Activated T-helper 1 cell treated with anti-CD3 and anti-CD28 coated beads, Interleukin-12 subunit alpha, Interleukin-12 subunit beta, Interleukin-2, Interleukin-4 antibody, amounts not matched to agents 30 ng/mL and 10 ng/mL and 1 ng/mL, durations not matched to agents 14 hours and 24 hours and 36 hours (primary cell): ENCODE measurements around the gene PDZD4. TPM values are rescaled to one million over a fixed set of nuclear protein-coding genes. Genes with fewer than 3 reads are reported as not detected.
"Not testable (repeated sequence)": the region's sequence is repeated elsewhere in the genome, so short reads cannot be mapped to it uniquely, and the experiment has no call there.

Experiments
- DNase-seq: peaks from one replicate; pipeline ENCODE4 v3.0.0; 2021; ENCODE audit warnings: low spot score
- H3K27ac Mint-ChIP-seq: one replicate; pipeline ENCODE4 v1.8.0; 2021; ENCODE audit warnings: mild to moderate bottlenecking, mixed read lengths
- H3K27me3 Mint-ChIP-seq: one replicate; pipeline ENCODE4 v1.8.0; 2022; ENCODE audit warnings: mild to moderate bottlenecking, moderate library complexity, mixed read lengths; ENCODE audit not compliant: insufficient read depth
- H3K36me3 Mint-ChIP-seq: one replicate; pipeline ENCODE4 v1.8.0; 2021; ENCODE audit warnings: low read depth, mixed read lengths
- H3K4me1 Mint-ChIP-seq: one replicate; pipeline ENCODE4 v1.8.0; 2021; ENCODE audit warnings: low read depth, mixed read lengths
- H3K4me3 Mint-ChIP-seq: one replicate; pipeline ENCODE4 v1.8.0; 2021; ENCODE audit warnings: mild to moderate bottlenecking, moderate library complexity, mixed read lengths
- H3K9me3 Mint-ChIP-seq: one replicate; pipeline ENCODE4 v1.8.0; 2021; ENCODE audit warnings: mixed read lengths
- intact Hi-C: fragments of 100-400 bp; cut with micrococcal nuclease; formaldehyde crosslinking; loops from one replicate; pipeline ENCODE4 v1.15.1; 2024
- total RNA-seq: library from RNA; stranded (reverse); gene quantifications from 2 replicates; pipeline ENCODE4 v1.2.3, GENCODE V29; 2022

Gene PDZD4
- total RNA-seq, 1 donor from 2014 or later, result 0.44 TPM

DNA sequence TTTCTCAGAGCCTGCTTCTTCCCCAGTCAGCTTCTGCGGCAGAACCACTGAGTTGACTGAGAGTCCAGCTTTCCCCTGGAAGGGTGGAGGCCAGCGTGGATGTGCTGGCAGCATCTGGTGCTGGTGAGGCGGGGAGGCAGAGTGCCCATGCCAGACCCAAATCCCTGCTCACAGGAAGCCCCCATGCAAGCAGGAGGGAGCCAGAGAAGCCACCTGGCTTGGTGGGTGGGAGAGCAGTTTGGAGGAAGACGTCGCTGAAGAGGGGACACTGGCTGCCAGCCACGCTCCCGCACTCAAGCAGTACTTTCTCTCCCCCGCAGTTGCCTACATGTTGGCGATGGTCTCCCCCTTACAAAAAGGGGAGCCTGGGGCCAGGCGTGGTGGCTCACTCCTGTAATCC, 6.0 kb downstream of the PDZD4 start:
- DNase-seq, result no peak
- Mint-ChIP-seq H3K4me3 (no peak overlapping the region), H3K4me1 (peaks cover 9% of the 10 kb centered on the region), H3K27me3 (peaks cover 27% of the 10 kb centered on the region), H3K27ac (no peak overlapping the region), H3K9me3 (no peaks in the 10 kb centered on the region), H3K36me3 (no peaks in the 10 kb centered on the region)
- intact Hi-C loops, result no loop called here

DNA sequence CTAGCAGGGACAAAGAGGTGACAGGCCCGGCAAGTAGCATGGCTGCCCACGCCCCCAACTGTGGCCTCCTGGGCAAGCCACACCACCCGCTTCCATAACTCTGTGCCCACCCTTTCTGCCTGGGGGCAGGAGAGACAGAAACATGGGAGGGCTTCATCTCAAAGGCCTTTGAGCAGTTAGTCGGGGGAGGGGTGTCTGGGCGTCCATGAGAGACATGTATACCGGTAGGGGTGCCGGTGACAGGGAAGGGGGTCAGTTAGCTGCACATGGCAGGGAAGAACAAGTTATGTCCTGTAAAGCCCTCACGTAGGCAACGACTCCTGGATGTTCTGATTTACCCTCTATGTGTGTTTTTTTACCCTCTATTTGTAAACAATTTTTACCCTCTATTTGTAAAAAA, 9.3 kb downstream of the PDZD4 start:
- Mint-ChIP-seq H3K4me3 (no peak overlapping the region), H3K4me1 (peaks cover 23% of the 10 kb centered on the region), H3K27me3 (peaks cover 21% of the 10 kb centered on the region), H3K36me3 (no peaks in the 10 kb centered on the region), H3K9me3 (no peaks in the 10 kb centered on the region), H3K27ac (no peak overlapping the region)
- intact Hi-C loops, result no loop called here
- no peak for DNase-seq

DNA sequence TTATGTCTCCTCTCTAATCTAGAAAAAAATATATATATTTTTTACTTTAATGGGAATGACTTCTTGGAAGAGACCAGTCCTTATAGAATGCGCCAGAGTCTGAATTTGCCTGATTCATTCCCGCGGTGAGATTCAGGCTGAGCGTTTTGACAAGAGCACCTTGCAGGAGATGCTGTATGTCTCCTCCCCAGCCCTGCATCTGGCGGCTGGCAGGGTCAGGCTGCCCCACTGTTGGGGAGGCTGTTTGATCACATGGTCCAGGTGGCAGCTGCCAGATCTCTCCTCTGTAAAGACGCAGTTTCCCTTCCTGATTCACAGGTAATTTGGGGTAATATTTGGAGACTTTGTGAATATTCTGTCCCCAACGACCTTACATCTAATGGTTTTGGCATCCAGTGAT, 9.7 kb downstream of the PDZD4 start:
- Mint-ChIP-seq H3K27ac (no peak overlapping the region), H3K4me3 (no peak overlapping the region), H3K9me3 (no peaks in the 10 kb centered on the region), H3K36me3 (no peaks in the 10 kb centered on the region), H3K27me3 (peaks cover 21% of the 10 kb centered on the region), H3K4me1 (peaks cover 23% of the 10 kb centered on the region)
- intact Hi-C loops, result no loop called here
- DNase-seq, result no peak

DNA sequence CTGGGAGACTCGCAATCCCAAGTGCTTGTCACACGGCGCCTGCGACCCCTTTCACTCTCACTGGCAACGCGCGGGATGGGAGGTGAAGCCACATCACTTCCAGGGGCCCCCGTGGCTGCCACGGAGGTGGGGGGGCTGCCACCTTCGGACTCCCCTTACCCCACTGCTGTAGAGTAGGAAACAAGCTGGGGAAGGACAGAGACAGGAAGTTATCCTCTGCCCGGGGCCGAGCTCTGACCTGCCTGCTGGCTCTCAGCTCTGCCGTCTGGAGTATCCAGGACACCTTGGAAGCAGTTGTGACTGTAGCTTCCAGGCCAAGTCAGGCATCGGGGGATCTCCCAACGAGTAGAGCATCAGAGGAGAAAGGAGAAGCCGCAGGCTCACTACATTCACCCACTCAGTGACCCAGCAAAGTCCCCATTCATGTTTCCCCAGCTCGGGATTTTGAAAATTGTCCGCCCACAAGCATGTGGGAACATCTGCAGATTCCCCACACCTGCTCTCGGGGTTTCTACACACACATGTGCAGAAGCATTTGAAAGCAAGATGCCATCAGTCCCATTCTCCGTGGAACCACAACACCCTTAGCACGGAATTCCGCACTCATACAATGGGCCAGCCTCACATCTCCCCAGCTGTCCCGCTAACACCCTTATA, 10.8 kb downstream of the PDZD4 start:
- intact Hi-C loops, result loop anchor here (5.0 kb wide), 1 partner anchor 58 kb away; no protein-coding TSS in a partner anchor
- Mint-ChIP-seq H3K4me1 (peaks cover 23% of the 10 kb centered on the region), H3K9me3 (no peaks in the 10 kb centered on the region), H3K4me3 (no peak overlapping the region), H3K36me3 (no peaks in the 10 kb centered on the region), H3K27ac (no peak overlapping the region), H3K27me3 (peaks cover 18% of the 10 kb centered on the region)
- DNase-seq, result no peak

DNA sequence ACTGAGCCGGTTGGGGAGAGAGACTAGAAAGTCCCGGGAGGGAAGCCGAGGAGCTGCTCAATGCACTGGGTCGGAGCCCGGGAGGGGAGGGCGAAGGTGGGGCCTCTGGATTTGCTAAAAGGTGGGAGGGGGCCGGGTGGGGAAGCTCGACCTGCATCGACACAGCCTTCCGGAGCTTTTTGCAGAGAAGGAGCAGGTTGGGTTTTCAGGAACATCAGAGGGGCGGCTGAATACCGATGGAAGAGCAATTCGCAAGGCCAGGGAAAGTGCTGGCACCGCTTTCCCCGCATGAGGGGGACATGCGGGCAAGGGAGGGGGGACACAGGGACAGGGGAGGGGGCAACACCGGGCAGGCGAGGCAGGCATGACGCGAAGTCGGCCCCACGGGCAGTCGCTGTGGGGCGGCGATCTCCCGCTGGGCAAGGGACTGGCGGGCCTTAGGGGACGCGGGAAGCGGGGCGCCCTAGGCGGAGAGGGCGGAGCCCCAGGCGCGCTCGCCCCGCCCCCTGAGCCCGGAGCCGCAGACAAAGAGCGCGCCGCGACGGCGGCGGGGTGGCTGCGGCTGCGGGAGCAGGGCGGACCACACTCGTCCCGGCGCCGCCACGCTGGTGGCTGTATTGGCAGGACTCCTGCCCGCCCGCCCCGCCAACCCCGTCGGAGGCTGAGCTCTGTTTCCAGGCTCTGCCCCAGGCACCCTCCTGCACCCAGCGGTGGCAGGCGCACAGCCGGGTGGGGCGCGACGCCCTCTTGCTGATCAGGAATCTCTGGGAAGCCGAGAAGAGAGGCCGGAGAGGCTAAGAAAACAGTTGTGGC, 11.6 kb downstream of the PDZD4 start:
- intact Hi-C loops, result loop anchor here (5.0 kb wide), 1 partner anchor 59 kb away; no protein-coding TSS in a partner anchor
- H3K27me3 Mint-ChIP-seq, result peaks cover 19% of the 10 kb centered on the region

DNA sequence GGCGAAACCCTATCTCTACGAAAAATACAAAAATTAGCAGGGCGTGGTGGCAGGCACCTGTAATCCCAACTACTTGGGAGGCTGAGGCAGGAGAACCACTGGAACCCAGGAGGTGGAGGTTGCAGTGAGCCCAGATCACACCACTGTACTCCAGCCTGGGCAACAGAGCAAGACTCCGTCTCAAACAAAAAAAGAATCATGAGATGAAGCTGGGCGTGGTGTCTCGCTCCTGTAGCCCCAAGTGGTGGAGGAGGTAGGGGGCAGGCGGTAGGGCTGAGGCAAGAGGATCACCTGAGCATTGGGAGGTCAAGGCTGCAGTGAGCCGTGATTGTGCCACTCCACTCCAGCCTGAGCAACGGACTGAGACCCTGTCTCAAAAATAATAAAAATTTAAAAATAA, 12.3 kb downstream of the PDZD4 start:
- H3K9me3 Mint-ChIP-seq, H3K27ac Mint-ChIP-seq, H3K4me3 Mint-ChIP-seq, DNase-seq, H3K36me3 Mint-ChIP-seq: not testable (repeated sequence)
- intact Hi-C loops, result loop anchor here (5.0 kb wide), 1 partner anchor 59 kb away; no protein-coding TSS in a partner anchor
- Mint-ChIP-seq H3K27me3 (peaks cover 23% of the 10 kb centered on the region), H3K4me1 (peaks cover 23% of the 10 kb centered on the region)

More for the DNA sequence above, 11.6 kb downstream of the PDZD4 start:
- Mint-ChIP-seq H3K4me3 (no peak overlapping the region), H3K27ac (no peak overlapping the region), H3K9me3 (no peaks in the 10 kb centered on the region), H3K36me3 (no peaks in the 10 kb centered on the region), H3K4me1 (peaks cover 23% of the 10 kb centered on the region)
- peak; percentile 49 for DNase-seq

DNA sequence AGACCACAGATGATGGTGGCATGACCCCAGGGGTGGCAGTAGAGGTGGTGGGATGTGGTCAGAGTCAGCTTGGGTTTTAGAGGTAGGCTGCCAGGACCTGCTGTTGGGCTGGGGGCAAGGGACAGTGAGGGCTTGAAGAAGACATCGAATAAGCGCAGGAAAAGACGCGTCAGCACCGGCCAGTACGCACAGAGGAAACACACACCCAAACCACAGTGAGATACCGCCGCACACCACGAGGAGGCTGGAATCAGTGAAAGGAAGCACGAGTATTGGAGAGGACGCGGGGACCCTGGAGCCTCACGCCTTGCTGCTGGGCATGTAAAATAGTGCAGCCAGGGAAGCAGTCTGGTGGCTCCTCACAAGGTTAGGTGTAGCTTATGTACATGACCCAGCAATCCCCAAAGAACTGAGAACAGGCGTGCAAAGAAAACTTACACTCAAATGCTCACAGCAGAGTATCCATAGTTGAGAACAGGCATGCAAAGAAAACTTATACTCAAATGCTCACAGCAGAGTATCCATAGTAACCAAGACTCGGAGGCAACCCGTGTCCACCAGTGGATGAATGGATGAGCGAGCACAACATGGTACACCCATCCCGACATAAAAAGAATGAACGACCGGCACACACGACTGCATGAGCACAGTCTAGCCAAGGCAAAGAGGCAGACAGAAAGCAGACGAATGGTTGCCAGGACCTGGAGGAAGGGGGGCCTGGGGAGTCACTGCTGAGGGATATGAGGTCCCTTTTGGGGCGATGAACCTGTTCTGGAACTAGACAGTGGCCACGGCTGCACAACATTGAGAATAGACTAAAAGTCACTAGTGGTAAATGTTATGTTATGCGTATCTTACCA, 13.3 kb downstream of the PDZD4 start:
- H3K27me3 Mint-ChIP-seq, result peaks cover 26% of the 10 kb centered on the region
- peaks cover 15% of the 10 kb centered on the region for H3K4me1 Mint-ChIP-seq
- DNase-seq, result peak; percentile 11
- H3K4me3 Mint-ChIP-seq, result no peak overlapping the region
- intact Hi-C loops, result loop anchor here (5.0 kb wide), 1 partner anchor 60 kb away; no protein-coding TSS in a partner anchor
- H3K36me3 Mint-ChIP-seq, result no peaks in the 10 kb centered on the region
- H3K27ac Mint-ChIP-seq, result no peak overlapping the region
- H3K9me3 Mint-ChIP-seq, result no peaks in the 10 kb centered on the region

DNA sequence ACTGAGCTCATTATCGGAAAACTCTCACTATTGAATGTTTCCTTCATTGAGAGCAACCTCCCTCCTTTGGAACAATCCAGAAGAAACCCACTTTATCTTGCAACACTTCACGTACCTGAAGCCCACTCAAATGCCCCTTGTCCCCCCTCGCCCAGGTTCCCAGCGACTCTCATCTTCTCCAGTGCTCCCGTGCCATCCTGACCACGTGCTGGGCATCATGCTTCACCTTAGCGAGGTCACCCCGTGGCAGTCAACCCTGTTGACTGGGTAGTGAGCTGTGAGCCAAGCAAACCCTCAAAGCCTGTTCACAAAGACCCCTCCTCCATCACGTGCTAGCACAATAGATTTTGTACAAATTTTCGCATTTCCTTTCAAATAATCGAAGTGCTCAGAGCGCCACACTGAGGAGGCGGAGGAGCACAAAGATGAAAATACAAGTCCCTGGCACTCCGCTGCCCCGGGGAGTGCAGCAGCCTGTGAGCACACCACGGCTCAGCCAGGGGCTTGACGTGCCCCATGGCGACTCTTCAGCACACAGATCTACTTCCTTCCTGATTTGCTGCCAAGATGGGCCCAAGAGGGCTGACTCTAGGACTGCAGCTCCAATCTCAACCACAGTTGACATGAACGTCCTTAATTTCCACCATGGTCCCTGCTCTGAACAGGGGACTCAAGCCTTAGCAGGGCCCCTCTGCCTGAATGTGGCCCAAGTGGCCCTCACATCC, 15.6 kb downstream of the PDZD4 start:
- DNase-seq, result no peak

DNA sequence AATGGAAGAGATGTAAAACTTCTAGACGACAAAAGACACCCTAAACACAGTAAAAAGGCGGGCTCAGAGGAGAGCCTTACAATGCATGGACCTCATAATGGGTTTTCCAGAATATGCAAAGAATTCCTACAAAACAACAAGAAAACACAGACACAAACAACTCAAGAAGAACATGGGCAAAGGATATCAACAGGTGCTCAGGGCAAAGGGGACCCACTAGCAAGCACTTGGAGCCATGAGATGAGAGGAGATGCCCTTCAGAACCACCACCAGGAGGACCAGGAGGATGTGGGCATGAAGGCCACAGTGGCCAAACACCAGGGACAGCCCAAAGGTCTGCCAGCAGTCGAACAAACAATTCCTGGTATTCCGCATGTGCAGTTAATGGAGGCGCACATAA, 17.2 kb downstream of the PDZD4 start:
- intact Hi-C loops, result no loop called here
- Mint-ChIP-seq H3K9me3 (no peaks in the 10 kb centered on the region), H3K4me1 (peaks cover 13% of the 10 kb centered on the region), H3K27me3 (peaks cover 21% of the 10 kb centered on the region), H3K36me3 (no peaks in the 10 kb centered on the region), H3K27ac (no peak overlapping the region), H3K4me3 (no peak overlapping the region)
- DNase-seq, result no peak

More for the DNA sequence above, 15.6 kb downstream of the PDZD4 start:
- Mint-ChIP-seq H3K9me3 (no peaks in the 10 kb centered on the region), H3K27ac (no peak overlapping the region), H3K4me3 (no peak overlapping the region), H3K36me3 (no peaks in the 10 kb centered on the region), H3K27me3 (peaks cover 28% of the 10 kb centered on the region), H3K4me1 (peaks cover 13% of the 10 kb centered on the region)
- intact Hi-C loops, result loop anchor here (5.0 kb wide), 1 partner anchor 63 kb away; no protein-coding TSS in a partner anchor

DNA sequence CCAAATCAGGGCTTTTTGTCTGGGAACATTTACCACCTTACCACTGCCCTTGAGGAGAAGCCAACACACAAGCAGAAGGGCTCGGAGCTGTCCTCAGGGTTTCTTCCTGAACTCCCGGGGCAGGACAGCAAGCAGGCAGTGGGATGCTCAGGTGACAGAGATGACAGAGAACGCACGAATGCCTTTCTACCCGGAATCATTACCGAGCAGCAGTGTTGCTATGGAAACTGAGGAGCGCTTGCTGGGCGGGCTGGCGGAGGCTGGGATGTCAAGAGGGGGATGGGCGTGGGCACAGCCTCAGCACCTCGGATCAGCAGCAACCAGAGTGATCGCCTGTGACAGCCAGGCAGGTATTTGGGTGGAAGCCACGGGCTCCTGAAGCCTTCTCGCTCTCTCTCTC, 18.1 kb downstream of the PDZD4 start:
- no peaks in the 10 kb centered on the region for H3K9me3 Mint-ChIP-seq
- H3K27me3 Mint-ChIP-seq, result peaks cover 17% of the 10 kb centered on the region
- H3K36me3 Mint-ChIP-seq, result no peaks in the 10 kb centered on the region
- no peak overlapping the region for H3K27ac Mint-ChIP-seq
- H3K4me1 Mint-ChIP-seq, result peaks cover 8% of the 10 kb centered on the region
- no peak for DNase-seq
- H3K4me3 Mint-ChIP-seq, result no peak overlapping the region
- intact Hi-C loops, result no loop called here

DNA sequence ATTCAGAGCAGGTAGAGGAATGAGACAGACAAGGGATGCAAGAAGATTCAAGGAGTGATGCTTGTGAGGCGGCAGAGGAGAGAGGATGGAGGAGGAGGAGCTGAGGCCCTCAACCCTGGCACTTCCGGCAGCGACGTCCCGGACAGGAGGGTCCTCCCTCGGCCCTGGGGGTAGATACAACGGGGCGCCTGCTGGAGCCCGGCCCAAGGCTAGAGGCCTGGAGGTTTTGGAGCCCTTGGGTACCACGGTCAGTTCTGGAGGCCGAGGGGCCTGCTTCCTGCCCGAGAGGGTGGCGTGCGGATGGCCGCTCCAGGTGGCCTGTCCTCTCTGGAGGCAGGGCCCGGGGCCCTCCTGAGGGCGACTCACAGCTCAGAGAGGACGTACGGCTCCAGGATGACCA, 22.4 kb downstream of the PDZD4 start:
- intact Hi-C loops, result no loop called here
- Mint-ChIP-seq H3K27me3 (peaks cover 5% of the 10 kb centered on the region), H3K9me3 (no peaks in the 10 kb centered on the region), H3K27ac (no peak overlapping the region), H3K4me1 (no peaks in the 10 kb centered on the region), H3K36me3 (no peaks in the 10 kb centered on the region), H3K4me3 (no peak overlapping the region)
- no peak for DNase-seq

DNA sequence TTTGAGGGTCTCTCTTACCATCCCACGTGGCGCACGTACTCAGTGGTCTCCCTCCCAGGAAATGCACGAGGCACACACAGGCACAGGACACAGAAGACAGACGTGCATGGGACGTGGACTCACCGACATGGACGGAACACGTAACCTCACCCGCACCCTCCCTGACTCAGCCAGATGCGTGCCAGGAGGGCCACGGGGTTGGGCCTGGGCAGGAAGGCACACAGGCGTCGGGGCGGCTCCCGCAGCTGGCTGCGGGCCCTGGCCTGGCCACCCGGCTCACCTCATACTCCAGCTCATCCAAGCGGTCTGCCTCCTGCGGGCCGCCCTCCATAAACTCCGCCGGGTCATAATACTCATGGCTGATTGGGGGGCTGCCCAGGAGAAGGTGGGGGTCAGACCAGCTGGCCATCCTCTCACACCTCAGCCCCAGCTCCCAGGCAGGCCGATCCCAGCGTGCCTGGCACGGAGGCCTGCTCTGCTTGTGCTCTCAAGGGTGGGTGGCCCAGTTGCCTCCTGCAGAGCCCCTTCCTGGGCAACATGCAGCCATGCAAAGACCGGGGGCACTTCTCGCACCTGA, 23.3 kb downstream of the PDZD4 start:
- Mint-ChIP-seq H3K4me1 (no peaks in the 10 kb centered on the region), H3K4me3 (no peak overlapping the region), H3K36me3 (no peaks in the 10 kb centered on the region), H3K9me3 (no peaks in the 10 kb centered on the region), H3K27ac (no peak overlapping the region), H3K27me3 (peaks cover 3% of the 10 kb centered on the region)
- DNase-seq, result no peak
- intact Hi-C loops, result no loop called here
